Breast epithelium (tissue), 4 donors: ENCODE measurements around the gene ROBO3. TPM values are rescaled to one million over a fixed set of nuclear protein-coding genes. Genes with fewer than 3 reads are reported as not detected.

ENCODE experiments used
- DNase-seq, 2 donors: peaks; one replicate each; pipeline ENCODE4 v3.0.0-alpha.2; 2019; ENCODE audit warnings: low spot score in 2 of 2
- H3K27ac ChIP-seq, 2 donors: fragments of 200-600 bp; sonication (generic) in 1 of 2; one replicate each; pipeline ENCODE4 v1.5.1; 2016 to 2019; ENCODE audit warnings: mild to moderate bottlenecking in 1 of 2
- H3K27me3 ChIP-seq, 2 donors: fragments of 200-600 bp; sonication (generic) in 1 of 2; one replicate each; pipeline versions ENCODE4 v1.5.1 to v1.6.0; 2017 to 2019; ENCODE audit warnings: control low read depth in 1 of 2, mild to moderate bottlenecking in 1 of 2
- H3K36me3 ChIP-seq: fragments of 200-600 bp; one replicate; pipeline ENCODE4 v1.5.1; 2019
- H3K4me1 ChIP-seq, 2 donors: fragments of 200-600 bp; sonication (generic); one replicate each; pipeline ENCODE4 v1.5.1; 2016 to 2019; ENCODE audit warnings: control low read depth in 1 of 2
- H3K4me3 ChIP-seq, 3 donors: fragments of 200-600 bp; sonication (generic); 1 replicate in 2 of 3; 2 replicates in 1 of 3; pipeline ENCODE4 v1.5.1; 2016 to 2019; ENCODE audit warnings: mild to moderate bottlenecking in 3 of 3, moderate library complexity in 2 of 3
- H3K9me3 ChIP-seq, 2 donors: fragments of 200-600 bp; sonication (generic) in 1 of 2; one replicate each; pipeline ENCODE4 v1.5.1; 2016 to 2019; ENCODE audit warnings: control low read depth in 1 of 2
- CTCF ChIP-seq, 3 donors: fragments of 450-650 bp; IDR thresholded peaks; one replicate each; pipeline ENCODE4 v1.5.1; 2016 to 2017; ENCODE audit warnings: antibody characterized with exemption in 3 of 3, mild to moderate bottlenecking in 3 of 3, moderate library complexity in 3 of 3
- POLR2A ChIP-seq: fragments of 450-650 bp; IDR thresholded peaks from one replicate; pipeline ENCODE4 v1.6.1; 2016; ENCODE audit warnings: antibody characterized with exemption, mild to moderate bottlenecking, moderate library complexity
- POLR2AphosphoS5 ChIP-seq, 3 donors: sonication (generic); formaldehyde crosslinking; IDR thresholded peaks; one replicate each; pipeline ENCODE4 v1.6.1; 2017; ENCODE audit warnings: antibody characterized with exemption in 3 of 3
- intact Hi-C: fragments of 100-400 bp; cut with DNase I; formaldehyde crosslinking; loops from one replicate; pipeline ENCODE4 v1.15.1; 2023; ENCODE audit warnings: low total_unique reads
- total RNA-seq, 3 donors: library from RNA; depleted of rRNA; stranded (reverse); fragments of >200 nt; gene quantifications; one replicate each; pipeline ENCODE4 v1.1.0, GENCODE V29; 2016

Gene ROBO3
- total RNA-seq, 3 donors from 2014 or later, result 9.1 to 30.9 (median 15.4) TPM

GRCh38 chr11:124884869-124885479 lies 19.7 kb downstream of the ROBO3 start:
- intact Hi-C loops, result no loop called here
- no peak for DNase-seq

GRCh38 chr11:124886476-124886875 lies 21.2 kb downstream of the ROBO3 start:
- no peaks in the 10 kb centered on the region for H3K27me3 ChIP-seq
- H3K9me3 ChIP-seq, result no peaks in the 10 kb centered on the region
- no peaks in the 10 kb centered on the region for H3K36me3 ChIP-seq
- H3K4me3 ChIP-seq, result no peak overlapping the region
- DNase-seq, result no peak
- no peak for TF ChIP-seq POLR2AphosphoS5 (IDR thresholded peaks at IDR 0.05)
- TF ChIP-seq CTCF (IDR thresholded peaks at IDR 0.05), result no peak
- TF ChIP-seq POLR2A, result no peak
- intact Hi-C loops, result no loop called here
- H3K27ac ChIP-seq, result no peak overlapping the region
- no peaks in the 10 kb centered on the region for H3K4me1 ChIP-seq

More at GRCh38 chr11:124884869-124885479, 19.7 kb downstream of the ROBO3 start:
- Histone ChIP-seq H3K27me3 (no peaks in the 10 kb centered on the region), H3K27ac (no peak overlapping the region), H3K4me1 (no peaks in the 10 kb centered on the region), H3K9me3 (no peaks in the 10 kb centered on the region), H3K36me3 (no peaks in the 10 kb centered on the region), H3K4me3 (no peak overlapping the region)
- no peak for TF ChIP-seq POLR2AphosphoS5 (IDR thresholded peaks at IDR 0.05)
- TF ChIP-seq POLR2A, result no peak
- no peak for TF ChIP-seq CTCF (IDR thresholded peaks at IDR 0.05)

- DNase-seq, result no peak
- no peak overlapping the region for H3K4me3 ChIP-seq
- TF ChIP-seq POLR2A (no peak), POLR2AphosphoS5 (IDR thresholded peaks at IDR 0.05) (no peak), CTCF (IDR thresholded peaks at IDR 0.05) (no peak)
- intact Hi-C loops, result no loop called here
- H3K9me3 ChIP-seq, result no peaks in the 10 kb centered on the region
- H3K27me3 ChIP-seq, result no peaks in the 10 kb centered on the region
- no peaks in the 10 kb centered on the region for H3K4me1 ChIP-seq
- H3K27ac ChIP-seq, result no peak overlapping the region
- no peaks in the 10 kb centered on the region for H3K36me3 ChIP-seq
Measured at GRCh38 chr11:124886978-124887666, 21.9 kb downstream of the ROBO3 start.

- Histone ChIP-seq H3K36me3 (no peaks in the 10 kb centered on the region), H3K4me1 (no peaks in the 10 kb centered on the region), H3K27ac (no peak overlapping the region), H3K27me3 (no peaks in the 10 kb centered on the region), H3K9me3 (no peaks in the 10 kb centered on the region), H3K4me3 (no peak overlapping the region)
- intact Hi-C loops, result no loop called here
- DNase-seq, result no peak
- TF ChIP-seq CTCF (IDR thresholded peaks at IDR 0.05), result no peak
- no peak for TF ChIP-seq POLR2AphosphoS5 (IDR thresholded peaks at IDR 0.05)
- TF ChIP-seq POLR2A, result no peak
Measured at GRCh38 chr11:124887667-124888013, 22.4 kb downstream of the ROBO3 start.
